A673 (cell line): Measurements from ENCODE around the gene USP22. TPM values are rescaled to one million over a fixed set of nuclear protein-coding genes. Genes with fewer than 3 reads are reported as not detected.

Experiments used
- BruUV-seq: library from RNA; stranded (reverse); fragments of 400-500 nt; replicated peaks from 2 replicates; lab custom pipeline; 2021; lab: Mats Ljungman, UMichigan
- CTCF ChIA-PET: fragments of 300-600 bp; sonication (Branson Sonifier 250); formaldehyde crosslinking; loops from one replicate; lab custom pipeline; 2022; ENCODE audit warnings: antibody characterized with exemption; lab: Charles Lee
- POLR2A ChIA-PET: fragments of 300-600 bp; sonication (Branson Sonifier 250); formaldehyde crosslinking; loops from one replicate; lab custom pipeline; 2022; ENCODE audit warnings: antibody characterized with exemption; ENCODE audit not compliant: low non-redundant PET; lab: Charles Lee
- DNase-seq: peaks from one replicate; pipeline ENCODE4 v3.0.0-alpha.2; 2015; ENCODE audit warnings: low spot score
- H3K27ac ChIP-seq: fragments of 200-600 bp; sonication (generic); 2 replicates; pipeline ENCODE4 v1.5.1; 2016; ENCODE audit warnings: mixed run types, low read depth, mild to moderate bottlenecking, mixed read lengths, antibody characterized with exemption, low read length; ENCODE audit not compliant: poor library complexity, severe bottlenecking
- H3K27me3 ChIP-seq: fragments of 200-600 bp; sonication (generic); replicated peaks from 2 replicates; pipeline ENCODE4 v1.6.1; 2017; ENCODE audit warnings: mixed run types, low read depth, mild to moderate bottlenecking, mixed read lengths, antibody characterized with exemption, low read length; ENCODE audit not compliant: insufficient read depth, poor library complexity
- H3K36me3 ChIP-seq: fragments of 200-600 bp; sonication (generic); 2 replicates; pipeline ENCODE4 v1.6.1; 2016; ENCODE audit warnings: mixed run types, mild to moderate bottlenecking, mixed read lengths, antibody characterized with exemption, low read length; ENCODE audit not compliant: insufficient read depth, poor library complexity, severe bottlenecking
- H3K4me1 ChIP-seq: fragments of 200-600 bp; sonication (generic); 2 replicates; pipeline ENCODE4 v1.6.1; 2017; ENCODE audit warnings: mixed run types, mild to moderate bottlenecking, mixed read lengths, antibody characterized with exemption, low read length; ENCODE audit not compliant: insufficient read depth, poor library complexity, severe bottlenecking
- H3K4me3 ChIP-seq: fragments of 200-600 bp; sonication (generic); 2 replicates; pipeline ENCODE4 v1.5.1; 2016; ENCODE audit warnings: low read depth, mixed run types, mild to moderate bottlenecking, mixed read lengths, low read length; ENCODE audit not compliant: poor library complexity, severe bottlenecking
- H3K9me3 ChIP-seq: fragments of 200-600 bp; sonication (generic); 2 replicates; pipeline ENCODE4 v1.6.1; 2016; ENCODE audit warnings: mixed run types, low read depth, mild to moderate bottlenecking, mixed read lengths, antibody characterized with exemption, low read length; ENCODE audit not compliant: poor library complexity, severe bottlenecking
- EZH2 ChIP-seq: fragments of 200-600 bp; sonication (generic); IDR thresholded peaks from 2 replicates; pipeline ENCODE4 v1.6.1; 2017; ENCODE audit warnings: borderline replicate concordance, low read depth, mild to moderate bottlenecking, mixed read lengths, antibody characterized with exemption, low read length; ENCODE audit not compliant: poor library complexity, severe bottlenecking
- intact Hi-C: fragments of 100-400 bp; cut with micrococcal nuclease; formaldehyde crosslinking; loops from one replicate; pipeline ENCODE4 v1.10.0; 2022; ENCODE audit not compliant: unreplicated experiment
- total RNA-seq: library from RNA; stranded (reverse); gene quantifications from 2 replicates; pipeline ENCODE4 v1.2.3, GENCODE V29; 2021
- TF ChIP-seq, protein P1 (sequence below): fragments of 300-800, 200-600 bp; sonication (generic); conservative IDR thresholded peaks from 2 replicates; pipeline ENCODE4 v1.5.1; 2017; ENCODE audit warnings: low read depth, mild to moderate bottlenecking, antibody characterized with exemption, low read length, moderate library complexity, mixed read lengths

The USP22 gene
- total RNA-seq, 1 experiment from 2014 or later, result 288 TPM

GRCh38 chr17:20997711-20998570 is 44.9 kb downstream of the USP22 start:
- POLR2A ChIA-PET, result no interaction called here
- Histone ChIP-seq H3K4me3 (no peak overlapping the region), H3K36me3 (peaks cover 39% of the 10 kb centered on the region), H3K27ac (no peak overlapping the region), H3K27me3 (no peaks in the 10 kb centered on the region), H3K9me3 (no peaks in the 10 kb centered on the region), H3K4me1 (no peaks in the 10 kb centered on the region)
- intact Hi-C loops, result loop anchor here (10.0 kb wide), 1 partner anchor 113 kb away; no protein-coding TSS in a partner anchor
- no peak for DNase-seq
- CTCF ChIA-PET, result no interaction called here
- no TSS peak for BruUV-seq
- TF ChIP-seq, protein P1, sequence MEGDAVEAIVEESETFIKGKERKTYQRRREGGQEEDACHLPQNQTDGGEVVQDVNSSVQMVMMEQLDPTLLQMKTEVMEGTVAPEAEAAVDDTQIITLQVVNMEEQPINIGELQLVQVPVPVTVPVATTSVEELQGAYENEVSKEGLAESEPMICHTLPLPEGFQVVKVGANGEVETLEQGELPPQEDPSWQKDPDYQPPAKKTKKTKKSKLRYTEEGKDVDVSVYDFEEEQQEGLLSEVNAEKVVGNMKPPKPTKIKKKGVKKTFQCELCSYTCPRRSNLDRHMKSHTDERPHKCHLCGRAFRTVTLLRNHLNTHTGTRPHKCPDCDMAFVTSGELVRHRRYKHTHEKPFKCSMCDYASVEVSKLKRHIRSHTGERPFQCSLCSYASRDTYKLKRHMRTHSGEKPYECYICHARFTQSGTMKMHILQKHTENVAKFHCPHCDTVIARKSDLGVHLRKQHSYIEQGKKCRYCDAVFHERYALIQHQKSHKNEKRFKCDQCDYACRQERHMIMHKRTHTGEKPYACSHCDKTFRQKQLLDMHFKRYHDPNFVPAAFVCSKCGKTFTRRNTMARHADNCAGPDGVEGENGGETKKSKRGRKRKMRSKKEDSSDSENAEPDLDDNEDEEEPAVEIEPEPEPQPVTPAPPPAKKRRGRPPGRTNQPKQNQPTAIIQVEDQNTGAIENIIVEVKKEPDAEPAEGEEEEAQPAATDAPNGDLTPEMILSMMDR, result no peak
- TF ChIP-seq EZH2, result no peak

DNA sequence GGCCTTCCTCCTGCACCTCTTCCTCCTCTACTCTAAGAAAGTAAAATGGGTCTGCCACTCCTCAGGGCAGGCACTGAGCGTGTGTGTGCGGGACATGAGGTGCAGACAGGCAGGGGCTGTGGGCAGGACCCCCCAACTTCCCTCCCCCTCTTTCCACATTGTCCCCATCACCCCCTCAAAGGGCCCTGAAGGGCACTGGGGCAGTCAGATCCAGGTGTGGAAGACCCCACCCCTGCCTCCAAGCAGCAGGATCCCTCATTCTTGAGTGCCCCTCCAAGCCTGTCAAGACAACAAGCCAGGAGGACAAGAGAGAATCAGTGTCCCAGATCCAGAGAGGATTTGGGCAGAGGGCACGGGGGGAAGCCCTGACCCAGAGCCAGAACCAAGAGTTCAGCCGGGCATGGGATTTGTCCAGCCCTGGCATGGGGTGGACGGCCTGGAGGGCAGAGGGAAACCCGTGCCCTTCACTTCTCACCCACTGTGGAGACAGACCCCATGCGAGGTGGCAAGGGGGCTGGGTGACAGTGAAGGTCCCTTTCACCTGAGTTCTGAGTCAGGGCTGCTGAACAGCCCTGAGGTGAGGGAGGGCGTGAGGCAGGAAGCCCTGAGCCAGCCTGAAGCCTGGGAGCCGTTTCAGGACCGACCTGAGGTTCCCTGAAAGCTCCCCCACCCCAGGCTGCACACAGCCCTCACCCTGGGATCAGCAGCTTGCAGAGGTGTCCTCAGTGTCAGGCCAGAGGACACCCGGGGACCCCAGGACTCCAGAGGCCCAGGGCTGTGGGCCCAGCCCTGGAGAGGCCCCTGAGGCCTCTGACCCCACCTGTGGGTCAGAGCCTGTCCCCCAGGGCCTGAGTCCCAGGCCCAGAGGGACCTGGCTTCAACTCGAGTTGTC is 45.8 kb downstream of the USP22 start:
- BruUV-seq, result no TSS peak
- H3K9me3 ChIP-seq, result no peaks in the 10 kb centered on the region
- ChIA-PET CTCF (no interaction called here), POLR2A (no interaction called here)
- intact Hi-C loops, result loop anchor here (10.0 kb wide), 1 partner anchor 112 kb away; no protein-coding TSS in a partner anchor
- H3K4me1 ChIP-seq, result no peaks in the 10 kb centered on the region
- H3K36me3 ChIP-seq, result peaks cover 29% of the 10 kb centered on the region
- no peak for DNase-seq
- H3K27me3 ChIP-seq, result no peaks in the 10 kb centered on the region
- H3K4me3 ChIP-seq, result no peak overlapping the region
- TF ChIP-seq, protein P1, result no peak
- TF ChIP-seq EZH2, result no peak
- H3K27ac ChIP-seq, result no peak overlapping the region

- no peaks in the 10 kb centered on the region for H3K9me3 ChIP-seq
- TF ChIP-seq, protein P1, result no peak
- TF ChIP-seq EZH2, result no peak
- H3K4me1 ChIP-seq, result no peaks in the 10 kb centered on the region
- H3K27ac ChIP-seq, result no peak overlapping the region
- peaks cover 20% of the 10 kb centered on the region for H3K36me3 ChIP-seq
- intact Hi-C loops, result loop anchor here (10.0 kb wide), 1 partner anchor 111 kb away; no protein-coding TSS in a partner anchor
- POLR2A ChIA-PET, result no interaction called here
- no peak overlapping the region for H3K4me3 ChIP-seq
- no peaks in the 10 kb centered on the region for H3K27me3 ChIP-seq
- CTCF ChIA-PET, result no interaction called here
- no peak for DNase-seq
- BruUV-seq, result no TSS peak
Observed at GRCh38 chr17:20995873-20996723, 46.7 kb downstream of the USP22 start.
